ENCODE measurements around the gene VARS2. TPM values are rescaled to one million over a fixed set of nuclear protein-coding genes. Genes with fewer than 3 reads are reported as not detected.

Gene VARS2
- total and polyA plus RNA-seq, 2 donors (not counting 1 experiment from before 2014, with no cell fraction given), result 27.1 to 41.6 TPM

DNA sequence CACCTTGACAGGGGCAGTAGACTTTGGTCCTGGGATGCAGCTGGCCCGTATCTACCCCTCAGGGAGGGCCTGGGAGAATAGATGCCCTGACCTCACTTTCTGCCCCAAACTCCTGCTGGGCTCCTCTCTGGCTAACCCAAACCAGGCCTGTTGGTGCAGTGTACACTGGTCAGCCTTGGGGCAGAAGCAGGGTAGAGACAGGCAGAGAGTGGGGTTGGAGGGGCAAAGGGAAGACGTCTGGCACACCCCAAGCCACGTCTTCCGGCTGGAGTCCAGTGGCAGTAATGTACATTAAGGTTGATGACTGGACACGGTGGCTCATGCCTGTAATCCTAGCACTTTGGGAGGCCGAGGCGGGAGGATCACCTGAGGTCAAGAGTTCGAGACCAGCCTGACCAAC lies 20.4 kb upstream of the VARS2 start:
- no peak for ATAC-seq (ENCODE audit: low read depth)
- Histone ChIP-seq H4K20me1 (ENCODE audit: control insufficient read depth, insufficient read depth, low read length, poor library complexity, severe bottlenecking) (peaks cover 51% of the 10 kb centered on the region), H3K4me1 (ENCODE audit: control insufficient read depth in 2 of 2, insufficient read depth in 2 of 2, low read length in 2 of 2) (no peaks in the 10 kb centered on the region), H3K79me2 (ENCODE audit: control insufficient read depth, insufficient read depth, low read length) (peaks cover 35% of the 10 kb centered on the region), H2AFZ (ENCODE audit: insufficient read depth, low read depth, low read length, poor library complexity, severe bottlenecking) (no peak overlapping the region), H3K9ac (ENCODE audit: low read length) (no peak overlapping the region), H3K9me3 (ENCODE audit: control extremely low read depth in 1 of 3, control insufficient read depth in 2 of 3, insufficient read depth in 1 of 3, low read length in 2 of 3) (no peaks in the 10 kb centered on the region), H3K4me2 (replicated peaks; ENCODE audit: low read depth, low read length, poor library complexity, severe bottlenecking) (no peak overlapping the region), H3K4me3 (ENCODE audit: control extremely low read depth in 1 of 5, extremely low read depth in 1 of 5, insufficient read depth in 1 of 5, low read depth in 2 of 5, low read length in 4 of 5) (no peak overlapping the region), H3K36me3 (replicated peaks in 1 of 2; ENCODE audit: control extremely low read depth in 1 of 2, control insufficient read depth in 1 of 2, extremely low read depth in 1 of 2, insufficient read depth in 2 of 2, low read length in 1 of 2) (peaks cover 0 to 77% of the 10 kb centered on the region in 2 experiments), H3K27ac (ENCODE audit: low read length in 2 of 2) (no peak overlapping the region), H3K27me3 (replicated peaks in 1 of 4; ENCODE audit: control extremely low read depth in 1 of 4, control insufficient read depth in 3 of 4, insufficient read depth in 4 of 4, low read length in 3 of 4) (no peaks in the 10 kb centered on the region)
- CTCF ChIA-PET, result no interaction called here
- 95% methylated on average over 7 of the region's 8 CpGs for WGBS (ENCODE audit: insufficient coverage)
- Mint-ChIP-seq H3K4me1 (no peaks in the 10 kb centered on the region), H3K27me3 (no peaks in the 10 kb centered on the region), H3K27ac (no peak overlapping the region), H3K9me3 (ENCODE audit: insufficient read depth) (no peaks in the 10 kb centered on the region), H3K4me3 (no peak overlapping the region)
- TF ChIP-seq, protein P1, sequence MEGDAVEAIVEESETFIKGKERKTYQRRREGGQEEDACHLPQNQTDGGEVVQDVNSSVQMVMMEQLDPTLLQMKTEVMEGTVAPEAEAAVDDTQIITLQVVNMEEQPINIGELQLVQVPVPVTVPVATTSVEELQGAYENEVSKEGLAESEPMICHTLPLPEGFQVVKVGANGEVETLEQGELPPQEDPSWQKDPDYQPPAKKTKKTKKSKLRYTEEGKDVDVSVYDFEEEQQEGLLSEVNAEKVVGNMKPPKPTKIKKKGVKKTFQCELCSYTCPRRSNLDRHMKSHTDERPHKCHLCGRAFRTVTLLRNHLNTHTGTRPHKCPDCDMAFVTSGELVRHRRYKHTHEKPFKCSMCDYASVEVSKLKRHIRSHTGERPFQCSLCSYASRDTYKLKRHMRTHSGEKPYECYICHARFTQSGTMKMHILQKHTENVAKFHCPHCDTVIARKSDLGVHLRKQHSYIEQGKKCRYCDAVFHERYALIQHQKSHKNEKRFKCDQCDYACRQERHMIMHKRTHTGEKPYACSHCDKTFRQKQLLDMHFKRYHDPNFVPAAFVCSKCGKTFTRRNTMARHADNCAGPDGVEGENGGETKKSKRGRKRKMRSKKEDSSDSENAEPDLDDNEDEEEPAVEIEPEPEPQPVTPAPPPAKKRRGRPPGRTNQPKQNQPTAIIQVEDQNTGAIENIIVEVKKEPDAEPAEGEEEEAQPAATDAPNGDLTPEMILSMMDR (IDR thresholded peaks at IDR 0.05), result no peak
- no peak for TF ChIP-seq EZH2 (IDR thresholded peaks at IDR 0.05; ENCODE audit: borderline replicate concordance, insufficient read depth, low read depth, low read length, poor library complexity, severe bottlenecking)
- POLR2A ChIA-PET, result no interaction called here
- intact Hi-C loops (cut with micrococcal nuclease), result no loop called here
- DNase-seq, result no peak

DNA sequence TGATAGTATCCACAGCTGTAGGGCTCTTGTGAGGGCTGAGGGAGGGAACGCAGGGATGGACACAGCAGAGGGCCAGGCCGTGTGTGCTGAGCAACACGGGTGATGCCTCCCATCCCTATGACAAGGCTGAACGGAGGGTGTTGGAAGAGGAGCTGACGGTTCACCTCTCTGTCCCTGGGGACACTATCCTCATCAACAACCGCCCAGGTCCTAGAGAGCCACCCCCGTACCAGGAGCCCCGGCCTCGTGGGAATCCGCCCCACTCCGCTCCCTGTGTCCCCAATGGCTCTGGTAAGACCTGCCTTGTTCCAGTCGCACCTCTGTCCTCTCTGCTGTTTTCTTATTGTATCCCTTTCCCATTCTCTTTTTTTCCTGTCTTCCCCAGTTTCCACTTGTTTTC lies 19.7 kb upstream of the VARS2 start:
- Histone ChIP-seq H3K27me3 (replicated peaks in 1 of 4; ENCODE audit: control extremely low read depth in 1 of 4, control insufficient read depth in 3 of 4, insufficient read depth in 4 of 4, low read length in 3 of 4) (no peaks in the 10 kb centered on the region), H3K9ac (ENCODE audit: low read length) (no peak overlapping the region), H3K4me3 (ENCODE audit: control extremely low read depth in 1 of 5, extremely low read depth in 1 of 5, insufficient read depth in 1 of 5, low read depth in 2 of 5, low read length in 4 of 5) (no peak overlapping the region), H3K27ac (ENCODE audit: low read length in 2 of 2) (no peak overlapping the region), H3K4me2 (replicated peaks; ENCODE audit: low read depth, low read length, poor library complexity, severe bottlenecking) (no peak overlapping the region), H3K36me3 (replicated peaks in 1 of 2; ENCODE audit: control extremely low read depth in 1 of 2, control insufficient read depth in 1 of 2, extremely low read depth in 1 of 2, insufficient read depth in 2 of 2, low read length in 1 of 2) (peaks cover 0 to 77% of the 10 kb centered on the region in 2 experiments), H4K20me1 (ENCODE audit: control insufficient read depth, insufficient read depth, low read length, poor library complexity, severe bottlenecking) (peaks cover 44% of the 10 kb centered on the region), H2AFZ (ENCODE audit: insufficient read depth, low read depth, low read length, poor library complexity, severe bottlenecking) (no peak overlapping the region), H3K4me1 (ENCODE audit: control insufficient read depth in 2 of 2, insufficient read depth in 2 of 2, low read length in 2 of 2) (no peaks in the 10 kb centered on the region), H3K9me3 (ENCODE audit: control extremely low read depth in 1 of 3, control insufficient read depth in 2 of 3, insufficient read depth in 1 of 3, low read length in 2 of 3) (no peaks in the 10 kb centered on the region), H3K79me2 (ENCODE audit: control insufficient read depth, insufficient read depth, low read length) (peaks cover 28% of the 10 kb centered on the region)
- TF ChIP-seq EZH2 (IDR thresholded peaks at IDR 0.05; ENCODE audit: borderline replicate concordance, insufficient read depth, low read depth, low read length, poor library complexity, severe bottlenecking), result no peak
- TF ChIP-seq, protein P1 (IDR thresholded peaks at IDR 0.05), result no peak
- ATAC-seq (ENCODE audit: low read depth), result no peak
- no peak overlapping the region for H3K4me3 Mint-ChIP-seq
- no peaks in the 10 kb centered on the region for H3K9me3 Mint-ChIP-seq (ENCODE audit: insufficient read depth)
- CTCF ChIA-PET, result no interaction called here
- no peaks in the 10 kb centered on the region for H3K27me3 Mint-ChIP-seq
- POLR2A ChIA-PET, result no interaction called here
- H3K4me1 Mint-ChIP-seq, result no peaks in the 10 kb centered on the region
- WGBS (ENCODE audit: insufficient coverage), result 88% methylated on average over 11 of the region's 12 CpGs
- DNase-seq, result no peak
- intact Hi-C loops (cut with micrococcal nuclease), result no loop called here
- no peak overlapping the region for H3K27ac Mint-ChIP-seq

All from B cell (primary cell).